H1 (cell line): ENCODE results near the gene WDR1. TPM values are rescaled to one million over a fixed set of nuclear protein-coding genes. Genes with fewer than 3 reads are reported as not detected.

Source experiments
- CTCF ChIA-PET: fragments of 300-600 bp; sonication (Branson Sonifier 250); formaldehyde crosslinking; loops from one replicate; lab custom pipeline; 2021; ENCODE audit not compliant: partially characterized antibody; lab: Charles Lee
- POLR2A ChIA-PET: fragments of 300-600 bp; sonication (Branson Sonifier 250); formaldehyde crosslinking; loops from one replicate; lab custom pipeline; 2021; ENCODE audit warnings: inconsistent platforms; ENCODE audit not compliant: partially characterized antibody; lab: Charles Lee
- DNase-seq, 2 experiments: peaks; one replicate each; pipeline versions ENCODE4 v3.0.0 to v3.0.0-alpha.2; 2010 to 2022; ENCODE audit warnings: low spot score in 2 of 2, low read depth in 1 of 2, mixed read lengths in 1 of 2
- FAIRE-seq: peaks from 2 replicates; lab custom pipeline; 2011; peaks lifted over from hg19 to GRCh38; lab: Jason Lieb, UNC
- H2AFZ ChIP-seq: 2 replicates; pipeline ENCODE4 v1.8.1; 2012; ENCODE audit warnings: low read length, inconsistent platforms
- H2AK5ac ChIP-seq: 2 replicates; pipeline ENCODE4 v1.6.1; 2013; ENCODE audit warnings: low read depth, low read length
- H2BK120ac ChIP-seq: replicated peaks from 2 replicates; pipeline ENCODE3; 2013; ENCODE audit warnings: low read depth, low read length, inconsistent platforms
- H2BK12ac ChIP-seq: 2 replicates; pipeline ENCODE4 v1.6.1; 2013; ENCODE audit warnings: low read depth, low read length
- H2BK15ac ChIP-seq: 2 replicates; pipeline ENCODE4 v1.6.1; 2013; ENCODE audit warnings: low read length
- H2BK20ac ChIP-seq: 2 replicates; pipeline ENCODE4 v1.6.1; 2013; ENCODE audit warnings: low read length
- H2BK5ac ChIP-seq: 2 replicates; pipeline ENCODE4 v1.6.1; 2013; ENCODE audit warnings: low read depth, low read length
- H3K14ac ChIP-seq: 2 replicates; pipeline ENCODE4 v1.6.1; 2013; ENCODE audit warnings: inconsistent platforms; ENCODE audit not compliant: insufficient read length
- H3K18ac ChIP-seq: 2 replicates; pipeline ENCODE4 v1.6.1; 2013; ENCODE audit warnings: low read length; ENCODE audit errors: extremely low read depth
- H3K23ac ChIP-seq: 2 replicates; pipeline ENCODE4 v1.6.1; 2013; ENCODE audit warnings: inconsistent platforms; ENCODE audit not compliant: insufficient read length
- H3K23me2 ChIP-seq: 2 replicates; pipeline ENCODE4 v1.6.1; 2013; ENCODE audit warnings: low read depth, low read length
- H3K27ac ChIP-seq: 2 replicates; pipeline ENCODE4 v1.6.1; 2011; ENCODE audit warnings: low read depth, low read length, inconsistent platforms
- H3K27me3 ChIP-seq, 4 experiments: replicated peaks in 1 of 4; 1 replicate in 1 of 4; 2 replicates in 3 of 4; pipeline versions ENCODE4 v1.6.1 to v1.8.1; 2011 to 2013; ENCODE audit warnings: low read length in 3 of 4, mild to moderate bottlenecking in 3 of 4, inconsistent platforms in 2 of 4, mixed read lengths in 2 of 4, moderate library complexity in 1 of 4; ENCODE audit not compliant: control insufficient read depth in 3 of 4, insufficient read depth in 3 of 4; ENCODE audit errors: extremely low read depth in 1 of 4
- H3K36me3 ChIP-seq, 4 experiments: 2 replicates each; pipeline versions ENCODE4 v1.6.1 to v1.8.1; 2011 to 2013; ENCODE audit warnings: mild to moderate bottlenecking in 4 of 4, low read length in 3 of 4, moderate library complexity in 2 of 4, control low read depth in 1 of 4, inconsistent platforms in 1 of 4; ENCODE audit not compliant: insufficient read depth in 4 of 4, control insufficient read depth in 2 of 4
- H3K4ac ChIP-seq: replicated peaks from 2 replicates; pipeline ENCODE3; 2013; ENCODE audit warnings: low read length, low read depth, mixed read lengths, inconsistent platforms; ENCODE audit not compliant: insufficient read length
- H3K4me1 ChIP-seq, 4 experiments: replicated peaks in 1 of 4; 1 replicate in 1 of 4; 2 replicates in 3 of 4; pipeline versions ENCODE4 v1.6.1 to v1.8.1; 2011 to 2013; ENCODE audit warnings: low read length in 3 of 4, inconsistent platforms in 2 of 4, mixed read lengths in 1 of 4; ENCODE audit not compliant: insufficient read depth in 4 of 4, control insufficient read depth in 3 of 4
- H3K4me2 ChIP-seq, 2 experiments: 2 replicates each; pipeline versions ENCODE4 v1.6.1 to v1.8.1; 2011 to 2013; ENCODE audit warnings: low read depth in 2 of 2, low read length in 2 of 2, control low read depth in 1 of 2, inconsistent platforms in 1 of 2, mild to moderate bottlenecking in 1 of 2; ENCODE audit not compliant: insufficient read depth in 1 of 2
- H3K4me3 ChIP-seq, 4 experiments: fragments of 200-600, 300-600 bp in 1 of 4; sonication (generic), shearing (Covaris generic), sonication (Bioruptor Twin) in 1 of 4; 2 replicates each; pipeline versions ENCODE4 v1.5.1 to v1.8.1; 2011 to 2016; ENCODE audit warnings: low read length in 4 of 4, low read depth in 3 of 4, control low read depth in 2 of 4, inconsistent platforms in 2 of 4, mild to moderate bottlenecking in 2 of 4, mixed read lengths in 1 of 4, moderate library complexity in 1 of 4; ENCODE audit not compliant: insufficient read depth in 2 of 4; ENCODE audit errors: extremely low read depth in 1 of 4
- H3K56ac ChIP-seq: replicated peaks from 2 replicates; pipeline ENCODE3; 2013; ENCODE audit warnings: low read depth, mild to moderate bottlenecking, mixed read lengths, low read length, inconsistent platforms; ENCODE audit not compliant: insufficient read length
- H3K79me1 ChIP-seq: 2 replicates; pipeline ENCODE4 v1.6.1; 2013; ENCODE audit warnings: low read depth, low read length, control low read depth
- H3K79me2 ChIP-seq, 2 experiments: 2 replicates each; pipeline versions ENCODE4 v1.6.1 to v1.8.1; 2012 to 2013; ENCODE audit warnings: low read length in 2 of 2, mild to moderate bottlenecking in 2 of 2, inconsistent platforms in 1 of 2; ENCODE audit not compliant: insufficient read depth in 2 of 2, control insufficient read depth in 1 of 2
- H3K9ac ChIP-seq, 4 experiments: replicated peaks in 1 of 4; 1 replicate in 1 of 4; 2 replicates in 3 of 4; pipeline versions ENCODE4 v1.6.1 to v1.8.1; 2011 to 2013; ENCODE audit warnings: low read depth in 3 of 4, low read length in 3 of 4, control low read depth in 2 of 4, mild to moderate bottlenecking in 2 of 4, moderate library complexity in 2 of 4, inconsistent platforms in 1 of 4; ENCODE audit errors: extremely low read depth in 1 of 4
- H3K9me3 ChIP-seq, 2 experiments: 2 replicates each; pipeline versions ENCODE4 v1.6.1 to v1.8.1; 2012 to 2013; ENCODE audit warnings: mild to moderate bottlenecking in 2 of 2, moderate library complexity in 2 of 2, control low read depth in 1 of 2, inconsistent platforms in 1 of 2, low read depth in 1 of 2, low read length in 1 of 2, mixed read lengths in 1 of 2; ENCODE audit not compliant: insufficient read depth in 2 of 2
- H4K20me1 ChIP-seq, 2 experiments: replicated peaks in 1 of 2; 2 replicates each; pipeline versions ENCODE3 to v1.8.1; 2011 to 2013; ENCODE audit warnings: inconsistent platforms in 2 of 2, low read length in 2 of 2, mild to moderate bottlenecking in 1 of 2; ENCODE audit not compliant: insufficient read depth in 2 of 2, control insufficient read depth in 1 of 2
- H4K5ac ChIP-seq: 2 replicates; pipeline ENCODE4 v1.6.1; 2013; ENCODE audit warnings: low read length, low read depth, mixed read lengths, inconsistent platforms; ENCODE audit not compliant: insufficient read length
- H4K8ac ChIP-seq: 2 replicates; pipeline ENCODE4 v1.8.0; 2013; ENCODE audit warnings: mild to moderate bottlenecking, moderate library complexity, low read length, inconsistent platforms; ENCODE audit not compliant: insufficient read depth; ENCODE audit errors: extremely low read depth
- H4K91ac ChIP-seq: replicated peaks from 2 replicates; pipeline ENCODE3; 2013; ENCODE audit warnings: low read length, mixed read lengths, inconsistent platforms; ENCODE audit not compliant: insufficient read length
- ATF3 ChIP-seq: IDR thresholded peaks from 2 replicates; pipeline ENCODE4 v1.6.1; 2011; ENCODE audit warnings: low read depth, mild to moderate bottlenecking, low read length; ENCODE audit not compliant: insufficient read depth
- BRCA1 ChIP-seq: IDR thresholded peaks from 2 replicates; pipeline ENCODE4 v1.6.1; 2012; ENCODE audit warnings: low read depth, low read length, improper control_type of control experiment
- CBX8 ChIP-seq: fragments of 300-800, 300-1000 bp; sonication (generic); IDR thresholded peaks from 2 replicates; pipeline ENCODE4 v1.7.1; 2016; ENCODE audit warnings: low read depth, low read length, borderline replicate concordance
- CHD1 ChIP-seq: IDR thresholded peaks from 2 replicates; pipeline ENCODE4 v1.6.1; 2012; ENCODE audit warnings: low read depth, low read length, improper control_type of control experiment
- CTCF ChIP-seq, 3 experiments: IDR thresholded peaks; 1 replicate in 2 of 3; 2 replicates in 1 of 3; pipeline versions ENCODE4 v1.5.1 to v1.6.1; 2011; ENCODE audit warnings: low read length in 3 of 3, mild to moderate bottlenecking in 3 of 3, inconsistent platforms in 2 of 3, low read depth in 1 of 3, moderate library complexity in 1 of 3; ENCODE audit not compliant: insufficient read depth in 1 of 3; ENCODE audit errors: control extremely low read depth in 1 of 3
- EGR1 ChIP-seq: IDR thresholded peaks from 2 replicates; pipeline ENCODE4 v1.6.1; 2011; ENCODE audit warnings: low read depth, low read length, borderline replicate concordance
- GTF2F1 ChIP-seq: IDR thresholded peaks from 2 replicates; pipeline ENCODE4 v1.6.1; 2012; ENCODE audit warnings: low read depth, low read length, improper control_type of control experiment, borderline replicate concordance
- HDAC2 ChIP-seq, 2 experiments: fragments of 300-600 bp in 1 of 2; sonication (generic) in 1 of 2; IDR thresholded peaks; 2 replicates each; pipeline ENCODE4 v1.6.1; 2011 to 2012; ENCODE audit warnings: low read depth in 2 of 2, low read length in 2 of 2, mild to moderate bottlenecking in 2 of 2, moderate library complexity in 2 of 2, borderline replicate concordance in 1 of 2, inconsistent platforms in 1 of 2
- RFX5 ChIP-seq: IDR thresholded peaks from 2 replicates; pipeline ENCODE4 v1.6.1; 2011; ENCODE audit warnings: low read depth, low read length, improper control_type of control experiment, borderline replicate concordance
- SAP30 ChIP-seq: fragments of 300-600 bp; sonication (generic); IDR thresholded peaks from 2 replicates; pipeline ENCODE4 v1.7.1; 2012; ENCODE audit warnings: low read length, moderate library complexity, mild to moderate bottlenecking, inconsistent platforms; ENCODE audit not compliant: insufficient read depth, insufficient replicate concordance
- SP2 ChIP-seq: IDR thresholded peaks from 2 replicates; pipeline ENCODE4 v1.6.1; 2012; ENCODE audit warnings: mild to moderate bottlenecking, low read length, inconsistent platforms
- WGBS, 2 experiments: shearing (Covaris generic) in 1 of 2; methylation state at CpG; one replicate each; pipeline versions ENCODE4 v1.1.6 to v1.1.7; 2013 to 2015; ENCODE audit warnings: low lambda C conversion rate in 2 of 2, mixed read lengths in 2 of 2, inconsistent platforms in 1 of 2, low coverage in 1 of 2, missing lambda C conversion rate in 1 of 2; ENCODE audit not compliant: insufficient replicate concordance in 2 of 2, insufficient coverage in 1 of 2, insufficient read length in 1 of 2; ENCODE audit errors: extremely low coverage in 1 of 2, missing lambda C conversion rate in 1 of 2; 5-methylcytosine and 5-hydroxymethylcytosine counted together
- polyA plus RNA-seq, 7 experiments: library from polyadenylated mRNA; depleted of rRNA in 3 of 7; stranded (reverse) in 5 of 7; unstranded in 2 of 7; fragments of >200 nt in 5 of 7; fragments of 200-250 nt in 2 of 7; gene quantifications; 1 replicate in 5 of 7; 2 replicates in 1 of 7; 4 replicates in 1 of 7; pipeline versions ENCODE4 v1.2.1 to v1.2.3, GENCODE V29; 2011 to 2013; ENCODE audit warnings: missing spikeins in 2 of 7, mixed read lengths in 2 of 7
- total RNA-seq: library from RNA; stranded (reverse); fragmentation: NEBNext Ultra II Directional; extraction: Animal tissue kit (Norgen Biotek cat#: 25700); gene quantifications from 2 replicates; pipeline ENCODE4 v1.2.1, GENCODE V29; 2021

WDR1 gene
- total and polyA plus RNA-seq, 2 of the 8 experiments (the other 6 are each of a cell fraction or from before 2014, with no cell fraction given) = 315 to 377 TPM

- Histone ChIP-seq H3K36me3 (no peaks in the 10 kb centered on the region), H2AFZ (no peak overlapping the region), H3K4me1 (peaks cover 2 to 12% (median 7%) of the 10 kb centered on the region in 4 experiments; a peak in 5 of 7 replicates), H3K23me2 (no peaks in the 10 kb centered on the region), H4K91ac (no peak overlapping the region), H2BK15ac (no peak overlapping the region), H3K4ac (no peak overlapping the region), H3K4me2 (no peak overlapping the region), H3K9me3 (no peaks in the 10 kb centered on the region), H3K4me3 (no peak overlapping the region), H4K5ac (no peak overlapping the region), H2BK120ac (no peak overlapping the region), H3K14ac (no peak overlapping the region), H3K27ac (no peak overlapping the region), H4K8ac (no peak overlapping the region), H3K79me2 (no peaks in the 10 kb centered on the region), H2BK12ac (no peak overlapping the region), H3K18ac (no peak overlapping the region), H4K20me1 (no peaks in the 10 kb centered on the region), H3K79me1 (no peaks in the 10 kb centered on the region), H3K56ac (no peak overlapping the region), H3K23ac (no peak overlapping the region), H2BK20ac (no peak overlapping the region), H2BK5ac (no peak overlapping the region), H3K27me3 (no peaks in the 10 kb centered on the region), H3K9ac (no peak overlapping the region), H2AK5ac (no peak overlapping the region)
- FAIRE-seq = no peak
- WGBS, 2 experiments = 97% methylated on average over 5 of the region's 5 CpGs; no CpG with 5 or more reads in 1 of the 2 experiments
- CTCF ChIA-PET = no interaction called here
- POLR2A ChIA-PET = no interaction called here
- no peak for DNase-seq
- TF ChIP-seq CBX8 (no peak), CTCF (IDR thresholded peaks at IDR 0.05; ENCODE audit: control extremely low read depth in 1 of 3, insufficient read depth in 1 of 3, low read depth in 1 of 3, low read length in 3 of 3) (no peak), HDAC2 (IDR thresholded peaks at IDR 0.05; ENCODE audit: borderline replicate concordance in 1 of 2, low read depth in 2 of 2, low read length in 2 of 2) (no peak), ATF3 (no peak), BRCA1 (no peak), EGR1 (no peak), CHD1 (no peak), RFX5 (no peak), SP2 (no peak), GTF2F1 (no peak), SAP30 (no peak)
Measured at GRCh38 chr4:10047967-10048366, 68.6 kb downstream of the WDR1 start.
